Amniotic stem cell (primary cell): ENCODE results near the gene POLH.
"Not testable (repeated sequence)": the region's sequence is repeated elsewhere in the genome, so short reads cannot be mapped to it uniquely, and the experiment has no call there.

Experiments used
- DNase-seq: peaks from one replicate; lab custom pipeline; 2025; lab: John Stamatoyannopoulos, UW

Gene POLH

DNA sequence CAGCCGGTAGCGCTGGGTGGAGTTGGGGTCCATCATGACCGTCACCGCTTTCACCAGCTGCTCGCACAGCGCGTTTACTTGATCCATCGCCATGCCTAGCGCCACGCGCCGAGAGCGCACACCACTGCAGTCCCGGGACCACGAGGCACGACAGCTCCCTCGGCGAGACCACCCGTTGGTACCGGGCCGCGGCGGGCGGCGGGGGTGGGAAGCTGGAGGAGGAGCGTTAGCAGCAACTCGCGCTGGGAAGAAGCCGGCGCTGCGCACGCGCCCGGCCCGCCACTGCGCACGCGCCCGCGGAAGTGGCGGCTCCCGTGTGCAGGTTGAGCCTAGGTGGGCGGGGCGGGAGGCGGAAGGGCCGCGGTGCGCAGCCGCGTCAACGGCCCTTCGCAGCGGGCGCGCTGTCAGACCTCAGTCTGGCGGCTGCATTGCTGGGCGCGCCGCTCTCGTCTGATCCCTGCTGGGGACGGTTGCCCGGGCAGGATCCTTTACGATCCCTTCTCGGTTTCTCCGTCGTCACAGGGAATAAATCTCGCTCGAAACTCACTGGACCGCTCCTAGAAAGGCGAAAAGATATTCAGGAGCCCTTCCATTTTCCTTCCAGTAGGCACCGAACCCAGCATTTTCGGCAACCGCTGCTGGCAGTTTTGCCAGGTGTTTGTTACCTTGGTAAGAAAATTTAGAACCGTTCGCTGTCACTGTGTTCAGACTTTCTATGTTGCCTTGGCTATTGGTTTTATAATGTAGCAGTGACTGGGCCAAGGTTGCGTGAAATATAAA lies at the start of gene POLH, which contains the start of gene XPO5:
Gene POLH, plus strand, starts transcription at position 414 of the 780 bp plus-strand sequence. CDS start 6,135 bp downstream, outside the sequence.
Gene XPO5, minus strand, starts transcription at position 267 of the 780 bp plus-strand sequence. Its CDS starts 174 bp downstream, at position 93.
- DNase-seq, result peak; percentile 74

DNA sequence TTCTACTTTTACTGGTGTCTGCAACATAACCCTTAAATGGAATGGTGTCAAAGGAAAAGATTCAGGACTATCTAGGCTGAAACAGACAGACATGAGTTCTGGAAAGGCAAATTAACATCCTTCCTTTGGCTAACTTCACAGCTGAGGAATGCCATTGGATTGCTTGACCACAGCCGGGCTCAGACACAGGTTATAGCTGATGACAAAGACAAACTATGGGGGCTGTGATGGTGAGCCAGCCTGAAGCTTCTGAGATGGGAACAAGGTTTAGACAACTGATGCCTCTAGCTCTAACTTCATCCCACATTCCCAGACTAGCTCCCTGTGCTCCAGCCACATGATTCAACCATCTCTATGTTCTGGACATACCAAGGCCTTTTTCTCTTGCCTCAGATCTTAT lies 43.8 kb upstream of the POLH start:
- no peak for DNase-seq

DNA sequence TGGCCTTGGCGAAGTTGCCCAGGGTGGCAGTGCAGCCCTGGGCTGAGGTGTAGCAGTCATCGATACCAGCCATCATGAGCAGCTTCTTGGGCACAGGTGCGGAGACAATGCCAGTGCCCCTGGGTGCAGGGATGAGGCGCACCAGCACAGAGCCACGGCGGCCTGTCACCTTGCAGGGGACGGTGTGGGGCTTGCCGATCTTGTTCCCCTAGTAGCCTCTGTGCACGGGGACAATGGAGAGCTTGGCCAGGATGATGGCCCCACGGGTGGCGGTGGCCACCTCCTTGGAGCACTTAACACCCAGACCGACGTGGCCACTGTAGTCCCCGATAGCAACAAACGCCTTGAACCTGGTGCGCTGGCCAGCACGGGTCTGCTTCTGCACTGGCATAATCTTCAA lies 37.0 kb upstream of the POLH start:
- DNase-seq, result not testable (repeated sequence)

DNA sequence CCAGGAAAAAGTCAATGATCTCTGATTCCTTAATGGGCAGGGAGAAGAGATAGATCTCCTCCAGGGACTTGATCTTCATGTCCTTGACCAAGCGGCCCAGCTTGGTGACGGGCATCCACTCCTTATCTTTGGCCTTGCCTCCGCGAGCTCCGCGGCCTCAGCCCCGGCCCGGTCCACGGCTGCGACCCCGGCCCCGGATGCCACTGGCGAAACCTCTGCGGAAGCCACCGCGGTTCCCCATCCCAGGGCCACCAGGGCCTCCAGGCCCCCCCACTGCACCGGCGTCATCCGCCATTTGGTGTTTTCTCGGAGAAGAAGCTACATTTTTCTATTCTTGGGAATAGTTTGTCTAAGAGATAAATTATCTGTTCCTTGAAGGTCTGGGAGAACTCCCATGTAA lies 36.6 kb upstream of the POLH start:
- not testable (repeated sequence) for DNase-seq

DNA sequence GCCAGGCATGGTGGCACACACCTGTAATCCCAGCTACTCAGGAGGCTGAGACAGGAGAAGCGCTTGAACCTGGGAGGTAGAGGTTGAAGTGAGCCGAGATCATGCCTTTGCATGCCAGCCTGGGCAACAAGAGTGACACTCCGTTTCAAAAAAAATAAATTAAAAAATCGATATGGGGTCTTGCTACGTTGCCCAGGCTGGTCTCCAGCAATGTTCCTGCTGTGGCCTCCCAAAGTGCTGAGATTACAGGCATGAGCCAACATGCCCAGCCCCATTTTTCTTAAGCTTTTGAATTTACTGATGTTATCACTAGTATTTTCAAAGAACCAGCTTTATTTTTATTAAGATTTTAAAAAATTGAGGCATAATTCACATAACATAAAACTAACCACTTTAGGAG lies 35.5 kb upstream of the POLH start:
- no peak for DNase-seq

DNA sequence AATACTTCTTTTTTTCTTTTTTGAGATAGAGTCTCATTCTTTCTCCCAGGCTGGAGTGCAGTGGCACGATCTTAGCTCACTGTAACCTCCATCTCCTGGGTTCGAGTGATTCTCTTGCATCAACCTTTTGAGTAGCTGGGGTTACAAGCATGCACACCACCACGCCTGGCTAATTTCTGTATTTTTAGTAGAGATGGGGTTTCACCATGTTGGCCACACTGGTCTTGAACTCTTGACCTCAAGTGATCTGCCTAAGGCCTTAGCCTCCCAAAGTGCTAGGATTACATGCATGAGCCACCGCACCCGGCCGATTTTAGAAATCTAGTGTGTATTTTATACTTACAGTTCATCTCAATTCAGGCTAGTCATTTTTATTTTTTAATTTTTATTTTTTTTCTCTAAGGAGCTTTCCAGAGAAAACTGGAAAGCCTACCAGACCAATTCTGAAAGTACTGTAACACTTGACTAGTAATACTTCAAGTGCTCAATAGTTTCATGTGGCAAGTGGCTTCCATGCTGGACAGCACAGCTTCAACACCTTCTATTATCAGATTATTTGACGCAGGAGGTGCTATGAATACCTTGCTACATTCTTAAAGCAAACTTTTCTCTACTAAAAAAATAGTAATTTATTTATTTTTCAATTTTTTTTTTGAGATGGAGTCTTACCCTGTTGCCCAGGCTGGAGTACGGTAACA lies 34.1 kb upstream of the POLH start:
- no peak for DNase-seq

DNA sequence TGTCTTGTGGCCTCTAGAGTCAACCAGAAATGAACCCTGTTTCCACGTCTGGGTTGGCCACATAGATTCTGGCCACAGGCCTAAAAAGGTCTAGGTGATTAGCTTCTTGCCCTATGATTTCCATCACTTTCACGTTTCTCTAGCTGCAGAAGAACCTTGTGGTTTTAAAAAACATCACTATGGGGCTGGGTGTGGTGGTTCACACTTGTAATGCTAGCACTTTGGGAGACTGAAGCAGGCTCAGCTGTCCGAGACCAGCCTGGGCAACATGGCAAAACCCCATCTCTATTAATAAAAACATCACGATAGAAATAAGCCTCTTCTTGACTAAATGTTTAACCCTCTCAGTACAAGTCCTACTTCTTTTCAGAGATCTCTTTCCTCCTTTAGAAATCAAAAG lies 31.5 kb upstream of the POLH start:
- DNase-seq, result no peak

DNA sequence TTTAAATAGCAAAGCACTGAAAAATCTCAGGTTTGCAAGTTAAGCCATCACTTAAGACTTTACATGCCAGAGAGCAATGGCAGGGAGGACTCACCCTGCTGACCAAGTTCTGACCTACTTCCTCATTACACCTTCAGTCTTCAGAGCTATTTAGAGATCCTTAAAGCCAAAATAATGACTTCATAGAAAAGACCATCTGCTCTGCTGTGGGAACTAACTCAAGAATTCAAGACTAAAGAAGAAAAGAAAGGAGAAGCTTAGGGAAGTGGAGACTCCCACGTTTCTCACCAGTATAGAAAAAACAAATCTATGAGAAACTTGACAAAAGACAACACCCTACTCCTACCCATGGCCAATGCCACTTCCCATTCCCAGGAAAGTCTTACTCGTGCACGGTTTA lies 28.8 kb upstream of the POLH start:
- DNase-seq, result no peak

DNA sequence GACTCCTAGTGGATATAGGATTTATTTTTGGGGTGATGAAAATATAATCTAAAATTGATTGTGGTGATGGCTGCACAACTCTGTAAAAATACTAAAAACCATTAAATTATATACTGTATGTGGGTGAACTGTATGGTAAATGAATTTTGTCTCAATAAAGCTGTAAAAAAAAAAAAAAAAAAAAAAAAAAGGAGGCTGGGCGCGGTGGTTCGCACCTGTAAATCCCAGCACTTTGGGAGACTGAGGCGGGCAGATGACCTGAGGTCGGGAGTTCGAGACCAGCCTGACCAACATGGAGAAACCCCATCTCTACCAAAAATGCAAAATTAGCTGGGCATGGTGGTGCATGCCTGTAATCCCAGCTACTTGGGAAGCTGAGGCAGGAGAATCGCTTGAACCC lies 18.4 kb upstream of the POLH start:
- not testable (repeated sequence) for DNase-seq

DNA sequence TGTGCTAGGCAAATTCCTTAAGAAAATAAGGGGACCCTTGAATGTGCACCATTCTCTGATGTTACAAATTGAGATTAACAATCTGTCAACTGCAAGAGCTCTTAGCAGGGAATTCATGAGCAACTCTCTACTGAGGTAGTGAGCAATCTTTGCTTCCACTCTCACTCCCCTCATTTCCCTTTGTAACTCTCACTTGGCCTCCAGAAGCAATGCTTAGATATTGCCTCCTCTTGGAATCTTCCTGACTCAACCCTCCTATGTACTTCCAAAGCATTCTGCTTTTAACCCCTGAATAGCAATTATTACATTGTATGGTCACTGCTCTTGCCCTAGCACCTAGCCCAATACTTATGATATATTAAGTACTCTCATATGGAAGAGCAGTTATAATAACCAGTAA lies 16.7 kb upstream of the POLH start:
- no peak for DNase-seq

DNA sequence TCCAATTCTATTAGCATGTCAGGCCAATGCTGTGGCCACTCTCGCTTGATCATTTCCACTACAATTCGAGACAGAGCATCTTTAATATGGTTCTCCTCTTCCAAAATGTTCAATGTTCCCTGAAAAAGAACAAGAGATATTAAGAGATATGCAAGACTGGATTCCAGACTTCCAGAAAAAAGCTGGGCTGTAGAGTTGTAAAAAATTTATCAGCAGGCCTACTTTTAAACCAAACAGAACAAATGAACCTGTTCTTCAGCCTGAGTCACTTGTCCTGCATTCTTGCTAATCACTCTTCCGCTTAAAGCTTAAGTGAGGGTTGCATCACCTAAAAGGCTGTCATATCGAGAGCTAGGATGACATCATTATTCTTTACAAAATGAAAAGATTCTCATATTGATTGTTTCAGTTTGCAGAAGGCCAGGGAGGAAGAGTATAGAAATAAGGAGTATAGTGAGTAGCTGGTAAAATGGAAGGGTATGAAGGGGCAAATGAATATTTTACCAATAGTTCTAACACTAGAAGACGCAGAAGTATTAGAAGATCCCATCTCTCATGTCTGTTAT lies 5.0 kb upstream of the POLH start:
- DNase-seq, result no peak

DNA sequence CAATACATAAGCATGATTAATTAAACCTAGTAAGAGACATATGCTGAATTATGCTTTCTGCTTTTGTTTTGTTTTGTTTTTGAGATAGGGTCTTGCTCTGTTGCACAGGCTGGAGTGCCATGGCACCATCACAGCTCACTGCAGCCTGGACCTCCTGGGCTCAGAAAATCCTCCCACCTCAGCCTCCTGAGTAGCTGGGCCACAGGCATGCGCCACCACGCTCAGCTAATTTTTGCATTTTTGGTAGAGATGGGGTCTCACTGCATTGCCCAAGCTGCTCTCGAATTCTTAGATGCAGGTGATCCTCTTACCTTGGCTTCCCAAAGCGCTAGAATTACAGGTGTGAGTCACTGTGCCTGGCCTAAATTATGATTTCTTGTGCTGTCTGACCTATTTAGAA lies 4.0 kb upstream of the POLH start:
- DNase-seq, result no peak

DNA sequence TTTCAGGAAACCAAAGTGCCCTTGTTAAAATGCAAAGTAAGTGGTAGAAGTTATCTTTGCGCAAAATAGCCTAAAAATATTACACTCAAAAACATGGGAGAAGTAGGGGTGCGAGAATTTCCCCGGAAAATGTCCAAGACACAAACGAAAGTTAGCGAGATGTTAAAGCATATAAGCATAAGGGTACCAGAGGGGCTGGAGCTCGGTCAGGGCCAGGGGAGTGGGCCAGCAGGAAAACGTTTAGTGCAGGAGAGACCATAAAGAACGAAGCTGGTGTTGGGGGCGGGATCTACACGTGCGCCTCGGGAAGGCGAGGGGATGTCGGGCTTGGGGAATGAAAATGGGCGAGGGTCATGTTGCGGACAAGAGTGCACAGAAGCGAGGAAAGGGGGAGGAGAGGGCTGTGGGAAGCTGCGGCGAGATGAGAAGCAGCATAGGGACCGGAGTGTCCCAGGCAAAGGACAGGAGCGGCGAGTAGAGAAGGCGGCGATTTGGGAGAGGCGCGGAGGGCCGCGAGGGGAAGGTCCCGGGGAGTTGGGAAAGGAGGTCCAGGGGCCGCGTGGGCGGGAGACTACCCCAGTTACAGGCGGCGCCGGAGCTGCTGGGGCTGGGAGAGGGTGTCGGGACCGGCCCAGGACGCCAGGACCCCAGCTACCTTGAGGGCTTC lies 747 bp upstream of the POLH start:
- DNase-seq, result no peak

DNA sequence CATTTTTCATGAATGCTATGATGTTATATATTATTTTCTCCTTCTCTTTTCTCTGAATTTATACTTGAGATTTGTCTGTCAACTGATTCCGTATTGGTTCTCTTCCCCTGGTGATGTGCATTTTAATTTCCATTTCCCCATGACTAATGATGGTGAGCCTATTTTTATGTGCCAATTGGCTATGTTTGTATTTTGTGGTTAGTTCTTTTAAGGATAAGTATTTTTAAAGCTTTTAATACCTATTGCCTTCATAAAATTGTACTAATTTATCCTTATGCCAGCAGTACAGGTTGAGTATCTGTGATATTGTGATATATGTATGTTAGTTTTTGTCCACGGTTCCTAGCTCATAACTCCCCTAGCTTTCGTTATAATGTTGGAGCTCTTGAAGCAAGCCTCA lies 2.8 kb downstream of the POLH start:
- no peak for DNase-seq

DNA sequence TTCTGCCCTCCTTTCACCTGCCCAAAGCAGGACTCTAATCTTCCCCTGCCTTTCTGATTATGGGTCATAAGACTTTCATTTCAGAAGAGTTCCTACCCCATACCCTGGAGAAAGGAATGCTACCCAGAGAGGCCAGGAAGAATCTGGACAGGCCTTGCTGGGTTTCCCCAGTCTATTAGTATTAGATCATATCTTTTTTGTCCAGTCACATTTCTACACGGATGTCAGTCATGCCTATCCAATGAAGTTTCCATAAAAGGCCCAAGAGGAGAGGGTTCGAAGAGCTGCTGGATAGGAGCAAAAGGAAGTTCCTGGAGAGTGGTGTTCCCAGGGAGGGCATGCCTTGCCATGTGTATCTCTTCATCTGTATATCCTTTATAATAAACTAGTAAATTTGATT lies 3.2 kb downstream of the POLH start:
- DNase-seq, result no peak

DNA sequence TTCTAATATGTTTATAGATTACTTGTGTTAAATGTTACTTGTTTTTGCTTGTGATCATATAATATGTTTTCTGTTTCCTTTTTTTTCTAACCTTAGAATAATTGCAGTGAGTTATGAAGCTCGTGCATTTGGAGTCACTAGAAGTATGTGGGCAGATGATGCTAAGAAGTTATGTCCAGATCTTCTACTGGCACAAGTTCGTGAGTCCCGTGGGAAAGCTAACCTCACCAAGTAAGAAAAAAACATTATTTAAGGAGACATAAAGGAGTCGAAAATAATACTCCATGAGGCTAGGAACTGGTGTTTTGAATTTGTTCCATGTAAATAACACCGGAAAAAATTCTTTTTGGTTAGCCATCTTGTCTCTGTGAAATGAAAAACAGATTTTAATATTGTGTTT lies 6.9 kb downstream of the POLH start:
- no peak for DNase-seq

DNA sequence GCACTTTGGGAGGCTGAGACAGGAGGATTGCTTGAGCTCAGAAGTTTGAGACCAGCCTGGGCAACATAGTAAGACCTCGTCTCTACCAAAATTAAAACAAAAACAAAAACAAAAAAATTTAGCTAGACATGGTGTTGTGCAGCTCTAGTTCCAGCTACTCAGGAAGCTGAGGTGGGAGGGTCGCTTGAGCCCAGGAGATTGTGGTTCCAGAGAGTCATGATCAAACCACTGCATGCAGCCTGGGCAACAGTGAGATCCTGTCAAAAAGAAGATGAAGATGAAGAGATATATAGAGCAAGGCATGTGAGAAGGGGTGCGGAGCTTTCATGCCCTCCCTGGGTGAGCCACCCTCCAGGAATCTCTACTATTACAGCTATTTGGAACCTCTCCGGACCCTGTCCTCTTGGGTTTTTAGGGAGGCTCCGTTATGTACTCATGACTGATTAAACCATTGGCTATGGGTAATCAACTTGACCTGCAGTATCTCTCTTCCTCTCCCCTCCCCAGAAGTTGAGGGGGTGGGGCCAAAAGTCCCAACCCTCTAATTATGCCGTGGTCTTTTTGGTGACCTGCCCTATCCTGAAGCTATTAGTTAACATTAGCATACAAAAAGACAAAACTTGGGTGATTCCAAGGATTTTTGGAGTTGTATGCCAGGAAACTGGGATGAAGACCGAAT lies 9.0 kb downstream of the POLH start:
- no peak for DNase-seq

DNA sequence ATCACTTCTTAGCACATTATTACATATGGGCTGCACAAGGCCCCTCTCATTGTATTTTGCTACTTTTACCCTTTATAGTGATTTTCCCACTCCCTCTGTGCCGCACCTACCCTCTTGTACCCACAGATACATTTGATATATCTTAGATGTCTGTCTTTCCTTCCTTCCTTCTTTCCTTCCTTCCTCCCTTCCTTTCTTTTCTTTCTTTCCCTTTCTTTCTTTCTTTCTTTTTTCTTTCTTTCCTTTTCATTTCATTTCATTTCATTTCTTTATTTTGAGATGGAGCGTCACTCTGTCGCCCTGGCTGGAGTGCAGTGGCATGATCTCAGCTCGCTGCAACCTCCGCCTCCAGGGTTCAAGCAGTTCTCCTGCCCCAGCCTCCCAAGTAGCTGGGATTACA lies 12.2 kb downstream of the POLH start:
- no peak for DNase-seq

DNA sequence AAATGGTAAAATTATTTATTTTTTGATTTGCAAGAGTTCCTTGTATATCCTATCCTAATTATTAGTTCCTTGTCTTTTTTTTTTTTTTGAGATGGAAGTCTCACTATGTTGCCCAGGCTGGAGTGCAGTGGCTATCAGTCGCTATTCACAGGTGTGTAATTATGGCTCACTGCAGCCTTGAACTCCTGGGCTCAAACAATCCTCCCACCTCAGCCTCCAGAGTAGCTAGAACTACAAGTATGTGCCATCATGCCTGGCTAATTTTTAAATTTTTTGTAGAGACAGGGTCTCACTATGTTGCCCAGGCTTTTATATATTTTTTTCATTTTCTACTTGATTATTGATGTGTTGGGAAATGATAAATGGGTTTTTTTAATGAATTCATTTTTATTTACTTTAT lies 13.6 kb downstream of the POLH start:
- DNase-seq, result not testable (repeated sequence)

DNA sequence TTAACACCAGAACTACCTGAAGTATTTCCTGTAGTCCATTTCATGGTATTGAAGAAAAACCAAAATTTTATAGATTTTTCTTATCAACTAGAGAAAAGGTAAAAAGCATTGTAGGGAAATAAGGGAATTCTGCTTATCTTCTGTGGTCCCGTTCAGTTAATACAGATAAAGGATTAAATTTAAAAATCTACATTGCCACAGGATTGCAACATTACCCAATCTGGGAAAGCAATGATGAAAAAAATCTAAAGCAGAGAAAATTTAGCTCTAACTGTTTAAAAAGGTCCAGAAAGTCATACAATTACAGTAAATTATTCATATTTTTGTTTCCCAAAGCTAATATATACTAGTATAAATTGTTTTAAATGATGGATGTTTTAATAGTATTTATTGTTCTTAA lies 18.0 kb downstream of the POLH start:
- no peak for DNase-seq

DNA sequence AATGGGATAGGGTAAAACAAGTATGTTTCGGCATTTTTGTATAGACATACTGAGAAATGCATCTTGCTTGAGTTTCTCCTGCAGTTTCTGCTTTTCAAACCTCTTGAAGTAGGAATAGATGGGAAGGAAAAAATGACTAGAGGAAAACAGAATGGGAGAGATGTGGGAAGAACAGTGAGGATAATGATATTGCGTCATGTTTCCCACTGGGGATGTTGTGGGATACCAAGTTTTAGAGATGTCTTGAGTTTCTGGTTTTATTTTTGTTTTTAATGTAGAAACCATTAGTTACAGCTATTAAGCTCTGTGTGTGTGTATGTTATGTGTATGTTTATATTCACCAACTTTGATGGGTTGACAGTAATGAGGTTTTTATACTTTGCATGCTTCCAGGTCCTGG lies 24.6 kb downstream of the POLH start:
- DNase-seq, result no peak

DNA sequence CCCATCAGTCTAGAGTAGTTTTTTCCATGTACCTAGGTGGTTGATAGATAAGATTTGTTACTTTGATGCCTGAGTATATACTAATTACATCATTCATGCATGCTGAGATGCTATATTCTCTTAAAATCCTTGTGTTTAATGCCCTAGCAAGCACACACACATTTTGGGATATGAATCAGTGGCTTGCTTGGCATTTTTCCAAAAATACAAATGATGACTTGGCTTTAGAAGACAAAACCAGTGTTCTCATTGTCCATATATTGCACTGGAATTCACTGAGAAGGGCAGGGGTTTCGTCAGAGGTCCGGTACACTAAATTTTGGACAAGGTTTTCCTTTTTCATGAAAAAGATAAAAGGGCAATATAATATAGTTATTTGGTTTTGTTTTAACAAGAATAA lies 28.2 kb downstream of the POLH start:
- peak; percentile 42 for DNase-seq
